Activated B cell treated with CpG ODN at 0.5 μM for 24 hours (primary cell): Measurements from ENCODE around the gene HSPB2. TPM values are rescaled to one million over a fixed set of nuclear protein-coding genes. Genes with fewer than 3 reads are reported as not detected.

Source experiments
- ATAC-seq: fragments of 200-7000 bp; cut with Tn5 transposase; one replicate; pipeline ENCODE4 v1.10.0; 2021; ENCODE audit warnings: low read depth, mild to moderate bottlenecking, moderate library complexity
- CTCF ChIA-PET: fragments of 350-600 bp; sonication (Branson Sonifier 250); formaldehyde crosslinking; loops from one replicate; lab custom pipeline; 2021; ENCODE audit warnings: antibody characterized with exemption; lab: Charles Lee
- POLR2A ChIA-PET: fragments of 350-600 bp; sonication (Branson Sonifier 250); formaldehyde crosslinking; loops from one replicate; lab custom pipeline; 2021; ENCODE audit warnings: antibody characterized with exemption; lab: Charles Lee
- DNase-seq: peaks from one replicate; pipeline ENCODE4 v3.0.0; 2022
- H3K27ac Mint-ChIP-seq: one replicate; pipeline ENCODE4 v1.8.0; 2020; ENCODE audit warnings: mixed read lengths
- H3K27me3 Mint-ChIP-seq: one replicate; pipeline ENCODE4 v1.8.0; 2021; ENCODE audit warnings: mixed read lengths
- H3K36me3 Mint-ChIP-seq: one replicate; pipeline ENCODE4 v1.8.0; 2021; ENCODE audit warnings: low read depth, mixed read lengths
- H3K4me1 Mint-ChIP-seq: one replicate; pipeline ENCODE4 v1.8.0; 2021; ENCODE audit warnings: mixed read lengths
- H3K4me3 Mint-ChIP-seq: one replicate; pipeline ENCODE4 v1.8.0; 2020; ENCODE audit warnings: mild to moderate bottlenecking, mixed read lengths
- H3K9me3 Mint-ChIP-seq: one replicate; pipeline ENCODE4 v1.8.0; 2020; ENCODE audit warnings: mixed read lengths
- intact Hi-C: fragments of 100-400 bp; cut with micrococcal nuclease; formaldehyde crosslinking; loops from one replicate; pipeline ENCODE4 v1.15.1; 2024
- total RNA-seq: library from RNA; stranded (reverse); gene quantifications from 2 replicates; pipeline ENCODE4 v1.2.3, GENCODE V29; 2022
- TF ChIP-seq, protein P1 (sequence below): fragments of 200-600 bp; IDR thresholded peaks from one replicate; pipeline ENCODE4 v1.8.0; 2022; ENCODE audit warnings: antibody characterized with exemption, mild to moderate bottlenecking

HSPB2 gene, protein sequence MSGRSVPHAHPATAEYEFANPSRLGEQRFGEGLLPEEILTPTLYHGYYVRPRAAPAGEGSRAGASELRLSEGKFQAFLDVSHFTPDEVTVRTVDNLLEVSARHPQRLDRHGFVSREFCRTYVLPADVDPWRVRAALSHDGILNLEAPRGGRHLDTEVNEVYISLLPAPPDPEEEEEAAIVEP
- not detected in 2 replicates for total RNA-seq

DNA sequence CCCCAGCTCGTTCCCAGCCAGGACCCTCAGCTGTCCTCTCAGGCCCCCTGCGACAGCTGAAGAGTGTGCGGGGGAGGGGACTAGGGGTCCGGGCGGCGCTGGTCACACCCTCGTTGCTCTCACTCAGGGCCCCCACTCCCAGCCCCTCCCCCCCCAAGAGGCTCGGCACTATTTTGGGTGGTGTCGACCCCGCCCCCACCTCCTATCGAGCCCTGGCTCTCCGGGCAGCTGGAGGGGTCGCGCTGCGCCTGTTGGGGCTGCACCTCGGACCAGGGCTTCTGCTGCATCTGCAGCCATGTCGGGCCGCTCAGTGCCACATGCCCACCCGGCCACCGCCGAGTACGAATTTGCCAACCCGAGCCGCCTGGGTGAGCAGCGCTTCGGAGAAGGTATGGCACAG, at the start of gene HSPB2:
Gene HSPB2 (plus strand): TSS at position 200 of the 400 bp plus-strand sequence. CDS start 96 bp downstream, at position 296.
- TF ChIP-seq, protein P1, sequence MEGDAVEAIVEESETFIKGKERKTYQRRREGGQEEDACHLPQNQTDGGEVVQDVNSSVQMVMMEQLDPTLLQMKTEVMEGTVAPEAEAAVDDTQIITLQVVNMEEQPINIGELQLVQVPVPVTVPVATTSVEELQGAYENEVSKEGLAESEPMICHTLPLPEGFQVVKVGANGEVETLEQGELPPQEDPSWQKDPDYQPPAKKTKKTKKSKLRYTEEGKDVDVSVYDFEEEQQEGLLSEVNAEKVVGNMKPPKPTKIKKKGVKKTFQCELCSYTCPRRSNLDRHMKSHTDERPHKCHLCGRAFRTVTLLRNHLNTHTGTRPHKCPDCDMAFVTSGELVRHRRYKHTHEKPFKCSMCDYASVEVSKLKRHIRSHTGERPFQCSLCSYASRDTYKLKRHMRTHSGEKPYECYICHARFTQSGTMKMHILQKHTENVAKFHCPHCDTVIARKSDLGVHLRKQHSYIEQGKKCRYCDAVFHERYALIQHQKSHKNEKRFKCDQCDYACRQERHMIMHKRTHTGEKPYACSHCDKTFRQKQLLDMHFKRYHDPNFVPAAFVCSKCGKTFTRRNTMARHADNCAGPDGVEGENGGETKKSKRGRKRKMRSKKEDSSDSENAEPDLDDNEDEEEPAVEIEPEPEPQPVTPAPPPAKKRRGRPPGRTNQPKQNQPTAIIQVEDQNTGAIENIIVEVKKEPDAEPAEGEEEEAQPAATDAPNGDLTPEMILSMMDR, result no peak
- H3K4me1 Mint-ChIP-seq, result no peaks in the 10 kb centered on the region
- peaks cover 53% of the 10 kb centered on the region for H3K27me3 Mint-ChIP-seq

GRCh38 chr11:111870113-111870512, 42.4 kb upstream of the HSPB2 start:
- TF ChIP-seq, protein P1, result no peak
- peaks cover 13% of the 10 kb centered on the region for H3K4me1 Mint-ChIP-seq
- H3K4me3 Mint-ChIP-seq, result peak overlapping the region; percentile 50
- CTCF ChIA-PET, result interaction anchor here (0.8 to 2.3 kb wide), 5 partner anchors 10 to 112 kb away, joined by 3 to 5 read pairs (median 4); partner anchors contain the start of gene PPP2R1B
- ATAC-seq (no peak), DNase-seq (no peak)
- no peaks in the 10 kb centered on the region for H3K27me3 Mint-ChIP-seq
- no peaks in the 10 kb centered on the region for H3K9me3 Mint-ChIP-seq
- H3K36me3 Mint-ChIP-seq, result peaks cover 36% of the 10 kb centered on the region
- POLR2A ChIA-PET, result interaction anchor here (0.7 to 2.4 kb wide), 7 partner anchors 9 to 402 kb away, joined by 3 to 19 read pairs (median 10); partner anchors contain the start of genes CFAP68 and DLAT
- H3K27ac Mint-ChIP-seq, result no peak overlapping the region
- intact Hi-C loops, result loop anchor here (2.0 to 10.0 kb wide), 6 partner anchors 103 to 1435 kb away; partner anchors contain the start of genes DLAT, PPP2R1B, PTS and SIK2

More for the DNA sequence above, at the start of gene HSPB2:
- DNase-seq (no peak), ATAC-seq (no peak)
- CTCF ChIA-PET, result no interaction called here
- intact Hi-C loops, result no loop called here
- POLR2A ChIA-PET, result interaction anchor here (0.5 kb wide), 1 partner anchor 136 kb away, joined by 9 read pairs; no protein-coding TSS in a partner anchor
- Mint-ChIP-seq H3K4me3 (no peak within 1 kb of the TSS), H3K36me3 (no peaks in the 10 kb centered on the region), H3K27ac (no peak within 1 kb of the TSS), H3K9me3 (no peaks in the 10 kb centered on the region)

DNA sequence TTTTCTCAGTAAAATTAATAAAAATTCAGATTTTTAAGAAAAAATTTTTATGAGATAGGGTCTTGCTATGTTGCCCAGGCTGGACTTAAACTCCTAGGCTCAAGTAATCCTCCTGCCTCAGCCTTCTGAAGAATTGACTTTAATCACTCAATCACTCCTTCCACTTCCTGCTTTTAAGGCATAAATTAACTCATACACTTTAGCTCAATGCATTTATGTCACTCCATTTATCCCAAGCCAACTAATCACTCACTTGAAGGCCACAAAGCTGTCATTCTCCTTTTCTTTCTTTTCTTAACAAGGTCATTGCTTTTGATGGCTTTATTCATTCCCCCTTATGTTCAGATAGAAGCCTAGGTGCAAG, 42.0 kb upstream of the HSPB2 start:
- Mint-ChIP-seq H3K27me3 (no peaks in the 10 kb centered on the region), H3K4me1 (peaks cover 13% of the 10 kb centered on the region), H3K27ac (peak overlapping the region; percentile 92), H3K4me3 (peak overlapping the region; percentile 93), H3K9me3 (no peaks in the 10 kb centered on the region), H3K36me3 (peaks cover 36% of the 10 kb centered on the region)
- TF ChIP-seq, protein P1, result no peak
- CTCF ChIA-PET, result interaction anchor here (0.8 to 2.3 kb wide), 7 partner anchors 10 to 111 kb away, joined by 3 to 5 read pairs (median 4); partner anchors contain the start of gene PPP2R1B
- DNase-seq, result no peak
- ATAC-seq, result peak; percentile 2
- POLR2A ChIA-PET, result interaction anchor here (0.7 to 2.4 kb wide), 12 partner anchors 9 to 402 kb away, joined by 3 to 19 read pairs (median 4); partner anchors contain the start of genes CFAP68, DLAT, PPP2R1B and PTS
- intact Hi-C loops, result loop anchor here (2.0 to 10.0 kb wide), 6 partner anchors 103 to 1436 kb away; partner anchors contain the start of genes DLAT, PPP2R1B, PTS and SIK2

GRCh38 chr11:111870886-111871692, 41.4 kb upstream of the HSPB2 start, which contains the start of gene ALG9:
Gene ALG9 (minus strand): TSS chr11:111871581. CDS start chr11:111871482, 99 bp downstream.
- Mint-ChIP-seq H3K9me3 (no peaks in the 10 kb centered on the region), H3K4me1 (peaks cover 13% of the 10 kb centered on the region), H3K27me3 (no peaks in the 10 kb centered on the region), H3K36me3 (peaks cover 40% of the 10 kb centered on the region), H3K27ac (peak within 1 kb of the TSS; percentile 92), H3K4me3 (peak within 1 kb of the TSS; percentile 93)
- DNase-seq (peak; percentile 90), ATAC-seq (peak; percentile 89)
- POLR2A ChIA-PET, result interaction anchor here (0.6 to 2.4 kb wide), 19 partner anchors 9 to 401 kb away, joined by 3 to 19 read pairs (median 4); partner anchors contain the start of genes CFAP68, DLAT, PPP2R1B and PTS
- TF ChIP-seq, protein P1, result no peak
- intact Hi-C loops, result loop anchor here (1.0 to 10.0 kb wide), 8 partner anchors 8 to 1436 kb away; partner anchors contain the start of genes CFAP68, DLAT, FDXACB1 and PPP2R1B
- CTCF ChIA-PET, result interaction anchor here (0.6 to 2.3 kb wide), 9 partner anchors 9 to 574 kb away, joined by 3 to 5 read pairs (median 4); partner anchors contain the start of gene PPP2R1B
